ENCODE results near the gene PRRX2. TPM values are rescaled to one million over a fixed set of nuclear protein-coding genes. Genes with fewer than 3 reads are reported as not detected.
A peak's percentile ranks its signal among the peaks of the same experiment; 100 is the strongest.

PRRX2 gene
- total RNA-seq, 2 donors from 2014 or later: 20.8 to 22.9 TPM

GRCh38 chr9:129671065-129671464, 5.6 kb downstream of the PRRX2 start:
- intact Hi-C loops (cut with DNase I): no loop called here
- DNase-seq (ENCODE audit: low spot score): no peak

- intact Hi-C loops (cut with DNase I): no loop called here
- DNase-seq (ENCODE audit: low spot score): no peak
Measured at GRCh38 chr9:129671519-129671918, 6.1 kb downstream of the PRRX2 start.

- intact Hi-C loops (cut with DNase I): no loop called here
- no peak for DNase-seq (ENCODE audit: low spot score)
Measured at GRCh38 chr9:129672702-129673101, 7.3 kb downstream of the PRRX2 start.

- intact Hi-C loops (cut with DNase I): no loop called here
- DNase-seq (ENCODE audit: low spot score): no peak
Measured at GRCh38 chr9:129673602-129674001, 8.2 kb downstream of the PRRX2 start.

- no peak for DNase-seq (ENCODE audit: low spot score)
- intact Hi-C loops (cut with DNase I): no loop called here
Measured at GRCh38 chr9:129674229-129674628, 8.8 kb downstream of the PRRX2 start.

GRCh38 chr9:129675620-129676019, 10.2 kb downstream of the PRRX2 start:
- intact Hi-C loops (cut with DNase I): no loop called here
- no peak for DNase-seq (ENCODE audit: low spot score)

GRCh38 chr9:129676287-129676686, 10.8 kb downstream of the PRRX2 start:
- intact Hi-C loops (cut with DNase I): no loop called here
- no peak for DNase-seq (ENCODE audit: low spot score)

- intact Hi-C loops (cut with DNase I): no loop called here
- peak; percentile 88 for DNase-seq (ENCODE audit: low spot score)
Measured at GRCh38 chr9:129676975-129677374, 11.5 kb downstream of the PRRX2 start.

- intact Hi-C loops (cut with DNase I): no loop called here
- DNase-seq (ENCODE audit: low spot score): no peak
Measured at GRCh38 chr9:129677456-129677855, 12.0 kb downstream of the PRRX2 start.

- no peak for DNase-seq (ENCODE audit: low spot score)
- intact Hi-C loops (cut with DNase I): no loop called here
Measured at GRCh38 chr9:129678844-129679243, 13.4 kb downstream of the PRRX2 start.

- DNase-seq (ENCODE audit: low spot score): no peak
- intact Hi-C loops (cut with DNase I): no loop called here
Measured at GRCh38 chr9:129679537-129679936, 14.1 kb downstream of the PRRX2 start.

GRCh38 chr9:129681924-129682323, 16.5 kb downstream of the PRRX2 start:
- intact Hi-C loops (cut with DNase I): no loop called here
- DNase-seq (ENCODE audit: low spot score): no peak

GRCh38 chr9:129682381-129682780, 16.9 kb downstream of the PRRX2 start:
- intact Hi-C loops (cut with DNase I): no loop called here
- DNase-seq (ENCODE audit: low spot score): no peak

- intact Hi-C loops (cut with DNase I): loop anchor here in 1 of 2 donors (5.0 kb wide), 1 partner anchor 33 kb away; no protein-coding TSS in a partner anchor
- DNase-seq (ENCODE audit: low spot score): no peak
Measured at GRCh38 chr9:129685220-129685932, 19.9 kb downstream of the PRRX2 start.

GRCh38 chr9:129685933-129686259, 20.4 kb downstream of the PRRX2 start:
- no peak for DNase-seq (ENCODE audit: low spot score)
- intact Hi-C loops (cut with DNase I): loop anchor here in 1 of 2 donors (5.0 kb wide), 1 partner anchor 34 kb away; no protein-coding TSS in a partner anchor

- intact Hi-C loops (cut with DNase I): loop anchor here in 1 of 2 donors (5.0 kb wide), 1 partner anchor 34 kb away; no protein-coding TSS in a partner anchor
- DNase-seq (ENCODE audit: low spot score): no peak
Measured at GRCh38 chr9:129686736-129687135, 21.3 kb downstream of the PRRX2 start.

GRCh38 chr9:129687391-129687790, 21.9 kb downstream of the PRRX2 start:
- intact Hi-C loops (cut with DNase I): loop anchor here in 1 of 2 donors (5.0 kb wide), 1 partner anchor 35 kb away; no protein-coding TSS in a partner anchor
- DNase-seq (ENCODE audit: low spot score): no peak

- no peak for DNase-seq (ENCODE audit: low spot score)
- intact Hi-C loops (cut with DNase I): loop anchor here in 1 of 2 donors (5.0 kb wide), 1 partner anchor 36 kb away; no protein-coding TSS in a partner anchor
Measured at GRCh38 chr9:129688285-129689043, 23.0 kb downstream of the PRRX2 start.

- intact Hi-C loops (cut with DNase I): no loop called here
- no peak for DNase-seq (ENCODE audit: low spot score)
Measured at GRCh38 chr9:129692534-129692933, 27.1 kb downstream of the PRRX2 start.

- DNase-seq (ENCODE audit: low spot score): no peak
Measured at GRCh38 chr9:129693741-129694140, 28.3 kb downstream of the PRRX2 start.

GRCh38 chr9:129694243-129694646, 28.8 kb downstream of the PRRX2 start:
- DNase-seq (ENCODE audit: low spot score): no peak
- intact Hi-C loops (cut with DNase I): no loop called here

More at GRCh38 chr9:129693741-129694140, 28.3 kb downstream of the PRRX2 start:
- intact Hi-C loops (cut with DNase I): no loop called here
